ENCODE measurements around the gene PSG5. TPM values are rescaled to one million over a fixed set of nuclear protein-coding genes. Genes with fewer than 3 reads are reported as not detected.
"Not testable (repeated sequence)": the region's sequence is repeated elsewhere in the genome, so short reads cannot be mapped to it uniquely, and the experiment has no call there.

PSG5 gene
- total RNA-seq, 1 donor from 2014 or later: not detected

DNA sequence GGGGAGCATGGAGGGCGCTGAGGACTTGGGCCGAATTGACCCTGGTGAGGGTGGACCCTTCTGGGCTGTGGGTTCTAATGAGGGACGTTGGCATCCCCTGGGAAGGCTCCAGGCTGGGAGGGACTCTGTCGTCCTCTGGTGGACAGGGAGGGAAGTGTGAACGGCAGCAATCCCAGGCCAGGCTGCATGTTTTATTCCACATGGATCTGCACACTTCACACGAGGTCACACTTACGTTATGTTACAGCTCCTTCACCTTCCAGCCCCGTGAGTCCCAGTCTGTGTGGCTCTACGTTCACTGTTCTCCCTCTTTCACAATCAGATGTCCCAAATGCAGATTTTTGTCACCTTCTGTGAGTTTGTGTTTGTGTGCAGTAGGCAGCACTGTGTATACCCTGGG lies 1.8 kb upstream of the PSG5 start:
- H3K9me3 Mint-ChIP-seq; H3K4me1 Mint-ChIP-seq; DNase-seq; intact Hi-C loops (cut with micrococcal nuclease); POLR2A ChIA-PET; H3K27me3 Mint-ChIP-seq; CTCF ChIA-PET; ATAC-seq (ENCODE audit: low read depth); H3K27ac Mint-ChIP-seq; H3K36me3 Mint-ChIP-seq (ENCODE audit: low read depth); H3K4me3 Mint-ChIP-seq: not testable (repeated sequence)

DNA sequence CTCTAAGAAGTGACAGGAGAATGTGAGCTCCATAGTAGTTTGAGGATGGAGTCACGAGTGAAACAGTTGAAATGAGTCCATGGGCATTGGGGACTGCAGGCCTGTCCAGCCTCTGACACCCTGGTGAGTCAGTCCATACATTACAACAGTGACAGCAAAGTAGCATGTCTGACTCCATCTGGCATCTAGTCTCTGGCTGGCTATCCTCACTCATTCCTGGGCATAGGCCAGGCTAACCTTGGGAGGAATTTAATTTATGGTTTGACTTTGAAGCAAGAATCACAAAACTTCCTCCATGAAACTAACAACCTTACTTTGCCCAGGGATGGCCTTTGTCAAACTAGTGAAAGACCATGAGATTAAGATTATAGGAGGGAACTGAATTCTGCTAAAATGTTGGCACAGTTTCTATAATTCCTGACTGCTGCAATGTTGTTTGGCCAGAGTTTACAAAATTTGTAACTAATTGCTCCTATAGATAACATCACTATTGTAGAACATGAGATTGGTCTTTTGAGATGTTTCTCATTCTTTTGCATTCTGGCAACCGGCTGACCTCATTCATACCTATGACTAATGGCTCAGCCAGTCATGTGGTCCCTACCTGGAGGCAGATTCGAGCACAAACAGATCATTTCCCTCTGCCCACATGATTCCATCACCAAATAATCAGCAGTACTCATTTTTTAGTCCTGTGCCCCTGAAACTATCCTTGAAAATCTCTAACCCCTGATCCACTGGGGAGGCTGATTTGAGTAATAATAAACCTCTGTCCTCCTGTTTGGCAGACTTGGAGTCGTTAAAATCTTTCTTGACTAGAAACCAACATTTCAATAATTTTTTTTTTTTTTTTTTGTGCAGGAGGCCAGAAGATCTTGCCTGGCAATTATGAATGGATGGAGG lies 4.2 kb downstream of the PSG5 start:
- ATAC-seq (ENCODE audit: low read depth); DNase-seq; POLR2A ChIA-PET; H3K27me3 Mint-ChIP-seq; H3K27ac Mint-ChIP-seq; H3K4me3 Mint-ChIP-seq; intact Hi-C loops (cut with micrococcal nuclease); CTCF ChIA-PET; H3K36me3 Mint-ChIP-seq (ENCODE audit: low read depth); H3K4me1 Mint-ChIP-seq; H3K9me3 Mint-ChIP-seq: not testable (repeated sequence)

DNA sequence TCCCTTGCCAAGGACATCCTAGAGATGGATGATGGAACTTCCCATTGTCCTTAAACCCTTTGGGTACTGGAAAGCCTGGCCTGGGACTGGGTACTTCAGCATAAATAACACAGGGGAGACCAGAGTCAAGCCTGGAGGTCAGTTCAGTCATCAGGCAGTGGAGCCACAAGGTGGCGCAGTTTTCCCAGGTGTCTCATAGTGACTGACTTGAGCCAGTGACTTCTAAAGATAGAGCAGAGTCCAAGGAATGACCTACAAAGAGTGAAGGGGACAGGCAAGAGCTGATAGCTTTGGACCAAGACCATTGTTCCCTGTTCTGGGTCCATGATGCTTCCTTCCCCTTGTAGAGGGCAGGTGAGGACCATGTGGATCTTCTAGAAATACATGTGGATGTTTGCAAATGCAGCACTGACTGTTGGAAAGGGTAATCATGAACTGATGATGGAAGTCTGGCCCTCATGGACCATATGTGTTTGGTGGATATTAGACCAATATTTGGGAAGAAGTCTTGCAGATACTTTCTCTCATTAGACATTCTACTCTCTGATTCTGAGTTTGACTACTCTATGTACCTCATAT lies 6.7 kb downstream of the PSG5 start:
- H3K36me3 Mint-ChIP-seq (ENCODE audit: low read depth); H3K27me3 Mint-ChIP-seq; intact Hi-C loops (cut with micrococcal nuclease); H3K4me3 Mint-ChIP-seq; CTCF ChIA-PET; DNase-seq; H3K9me3 Mint-ChIP-seq; POLR2A ChIA-PET; H3K4me1 Mint-ChIP-seq; ATAC-seq (ENCODE audit: low read depth); H3K27ac Mint-ChIP-seq: not testable (repeated sequence)

DNA sequence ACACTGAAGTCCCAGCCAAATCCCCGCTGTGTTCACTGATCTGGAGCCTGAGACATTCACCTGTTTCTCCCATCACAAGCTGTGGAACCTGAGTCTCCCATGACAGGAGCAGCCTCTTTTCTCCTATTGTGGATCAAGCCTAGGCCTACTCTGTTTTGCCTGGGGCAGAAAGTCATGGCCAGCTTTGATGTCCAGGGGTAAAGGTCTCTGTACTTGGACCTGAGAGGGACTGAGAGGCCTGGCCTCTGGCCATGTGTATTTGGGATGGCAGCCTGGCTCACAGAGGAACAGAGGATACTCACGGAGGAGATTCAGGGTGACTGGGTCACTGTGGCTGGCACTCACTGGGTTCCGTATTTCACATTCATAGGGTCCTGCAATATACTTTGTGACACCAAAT lies 7.8 kb downstream of the PSG5 start:
- H3K4me3 Mint-ChIP-seq; intact Hi-C loops (cut with micrococcal nuclease); POLR2A ChIA-PET; DNase-seq; H3K36me3 Mint-ChIP-seq (ENCODE audit: low read depth); H3K27me3 Mint-ChIP-seq; H3K27ac Mint-ChIP-seq; H3K9me3 Mint-ChIP-seq; H3K4me1 Mint-ChIP-seq; CTCF ChIA-PET; ATAC-seq (ENCODE audit: low read depth): not testable (repeated sequence)

DNA sequence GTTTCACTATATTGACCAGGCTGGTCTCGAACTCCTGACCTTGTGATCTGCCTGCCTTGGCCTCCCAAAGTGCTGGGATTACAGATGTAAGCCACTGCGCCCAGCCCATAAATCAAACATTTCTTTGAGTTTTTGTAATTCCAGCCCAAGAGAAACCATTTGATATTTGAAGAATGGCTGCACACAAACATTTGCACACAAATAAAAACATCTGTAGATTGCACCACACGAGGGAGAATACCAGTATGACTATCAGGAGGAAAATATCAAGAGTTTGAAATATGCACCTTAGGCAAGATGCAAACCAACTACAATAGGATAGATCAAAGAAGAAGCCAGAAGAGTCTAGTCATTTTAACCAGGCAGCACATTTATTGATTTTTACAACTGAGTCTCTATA lies 20.4 kb downstream of the PSG5 start:
- CTCF ChIA-PET; H3K4me1 Mint-ChIP-seq; ATAC-seq (ENCODE audit: low read depth); DNase-seq; H3K4me3 Mint-ChIP-seq; H3K27ac Mint-ChIP-seq; POLR2A ChIA-PET; H3K36me3 Mint-ChIP-seq (ENCODE audit: low read depth); intact Hi-C loops (cut with micrococcal nuclease); H3K9me3 Mint-ChIP-seq: not testable (repeated sequence)
- H3K27me3 Mint-ChIP-seq: peaks cover 13% of the 10 kb centered on the region

DNA sequence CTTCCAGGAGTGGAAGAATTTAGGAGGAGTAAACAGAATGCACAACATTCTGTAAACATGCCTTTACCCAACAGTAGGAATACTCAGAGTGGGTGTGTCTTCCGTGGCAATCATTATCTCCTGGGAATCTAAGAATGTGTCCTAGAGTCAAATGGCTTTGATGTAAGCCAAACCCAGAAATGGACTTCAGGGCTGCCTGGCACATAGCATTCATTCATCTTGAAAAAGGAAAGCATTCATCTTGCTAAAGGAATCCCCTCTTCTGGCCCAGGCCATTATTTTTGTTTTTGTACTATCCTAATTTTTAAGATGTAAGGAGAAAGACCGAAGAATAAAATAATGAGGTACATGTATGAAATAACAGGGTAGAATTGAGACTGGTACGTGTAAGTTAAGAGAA lies 23.2 kb downstream of the PSG5 start:
- H3K4me3 Mint-ChIP-seq; POLR2A ChIA-PET; ATAC-seq (ENCODE audit: low read depth); H3K27ac Mint-ChIP-seq; DNase-seq; intact Hi-C loops (cut with micrococcal nuclease); CTCF ChIA-PET; H3K9me3 Mint-ChIP-seq; H3K4me1 Mint-ChIP-seq; H3K36me3 Mint-ChIP-seq (ENCODE audit: low read depth): not testable (repeated sequence)
- peaks cover 10% of the 10 kb centered on the region for H3K27me3 Mint-ChIP-seq

DNA sequence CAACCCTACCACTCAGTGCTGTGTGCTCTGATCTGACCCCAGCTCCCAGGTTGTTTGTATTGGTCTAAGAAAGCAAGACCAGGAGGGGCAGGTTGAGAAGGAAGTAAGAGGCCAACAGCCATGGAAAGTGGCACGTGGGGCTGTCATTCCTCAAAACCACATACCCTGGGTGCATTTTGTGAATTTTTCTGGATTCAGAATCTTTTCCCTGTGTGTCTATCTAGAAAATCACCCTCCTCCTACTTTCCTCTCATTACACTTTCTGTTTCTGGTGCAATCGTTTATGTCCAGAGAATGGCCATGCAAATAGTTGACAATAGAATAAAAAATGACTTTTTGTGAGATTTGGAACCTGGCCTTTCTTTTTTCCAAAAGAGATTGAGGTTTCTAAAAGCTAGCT lies 24.1 kb downstream of the PSG5 start:
- ATAC-seq (ENCODE audit: low read depth); POLR2A ChIA-PET: not testable (repeated sequence)
- peaks cover 10% of the 10 kb centered on the region for H3K27me3 Mint-ChIP-seq

DNA sequence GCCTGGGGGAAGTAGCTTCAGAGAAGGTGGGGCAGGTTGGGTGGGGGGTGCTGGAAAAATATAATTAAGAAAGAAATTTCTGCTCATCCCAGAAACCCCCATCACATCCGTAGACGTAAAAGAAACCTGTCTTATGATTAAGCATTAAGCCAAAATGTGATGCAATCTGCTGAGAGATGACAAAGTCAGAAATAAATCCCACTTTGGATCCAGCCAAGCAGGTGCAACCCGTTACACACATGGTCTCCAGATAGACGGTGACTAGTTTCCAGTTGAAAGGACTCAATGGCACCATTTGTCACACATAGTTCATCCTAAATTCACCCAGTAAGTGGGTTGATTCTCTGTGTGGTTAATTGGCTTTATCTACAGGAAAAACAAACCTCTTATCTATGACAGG lies 34.1 kb downstream of the PSG5 start:
- DNase-seq (no peak), ATAC-seq (ENCODE audit: low read depth) (no peak)
- no peaks in the 10 kb centered on the region for H3K36me3 Mint-ChIP-seq (ENCODE audit: low read depth)
- H3K4me3 Mint-ChIP-seq: no peak overlapping the region
- H3K27me3 Mint-ChIP-seq: no peaks in the 10 kb centered on the region
- H3K27ac Mint-ChIP-seq: no peak overlapping the region
- TF ChIP-seq, protein P1, sequence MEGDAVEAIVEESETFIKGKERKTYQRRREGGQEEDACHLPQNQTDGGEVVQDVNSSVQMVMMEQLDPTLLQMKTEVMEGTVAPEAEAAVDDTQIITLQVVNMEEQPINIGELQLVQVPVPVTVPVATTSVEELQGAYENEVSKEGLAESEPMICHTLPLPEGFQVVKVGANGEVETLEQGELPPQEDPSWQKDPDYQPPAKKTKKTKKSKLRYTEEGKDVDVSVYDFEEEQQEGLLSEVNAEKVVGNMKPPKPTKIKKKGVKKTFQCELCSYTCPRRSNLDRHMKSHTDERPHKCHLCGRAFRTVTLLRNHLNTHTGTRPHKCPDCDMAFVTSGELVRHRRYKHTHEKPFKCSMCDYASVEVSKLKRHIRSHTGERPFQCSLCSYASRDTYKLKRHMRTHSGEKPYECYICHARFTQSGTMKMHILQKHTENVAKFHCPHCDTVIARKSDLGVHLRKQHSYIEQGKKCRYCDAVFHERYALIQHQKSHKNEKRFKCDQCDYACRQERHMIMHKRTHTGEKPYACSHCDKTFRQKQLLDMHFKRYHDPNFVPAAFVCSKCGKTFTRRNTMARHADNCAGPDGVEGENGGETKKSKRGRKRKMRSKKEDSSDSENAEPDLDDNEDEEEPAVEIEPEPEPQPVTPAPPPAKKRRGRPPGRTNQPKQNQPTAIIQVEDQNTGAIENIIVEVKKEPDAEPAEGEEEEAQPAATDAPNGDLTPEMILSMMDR (IDR thresholded peaks at IDR 0.05): no peak
- ChIA-PET CTCF (no interaction called here), POLR2A (no interaction called here)
- intact Hi-C loops (cut with micrococcal nuclease): no loop called here
- no peaks in the 10 kb centered on the region for H3K4me1 Mint-ChIP-seq
- H3K9me3 Mint-ChIP-seq: peaks cover 12% of the 10 kb centered on the region

More for the DNA sequence above, 24.1 kb downstream of the PSG5 start:
- intact Hi-C loops (cut with micrococcal nuclease); H3K36me3 Mint-ChIP-seq (ENCODE audit: low read depth); H3K4me3 Mint-ChIP-seq; H3K9me3 Mint-ChIP-seq; CTCF ChIA-PET; H3K27ac Mint-ChIP-seq; H3K4me1 Mint-ChIP-seq; DNase-seq: not testable (repeated sequence)

DNA sequence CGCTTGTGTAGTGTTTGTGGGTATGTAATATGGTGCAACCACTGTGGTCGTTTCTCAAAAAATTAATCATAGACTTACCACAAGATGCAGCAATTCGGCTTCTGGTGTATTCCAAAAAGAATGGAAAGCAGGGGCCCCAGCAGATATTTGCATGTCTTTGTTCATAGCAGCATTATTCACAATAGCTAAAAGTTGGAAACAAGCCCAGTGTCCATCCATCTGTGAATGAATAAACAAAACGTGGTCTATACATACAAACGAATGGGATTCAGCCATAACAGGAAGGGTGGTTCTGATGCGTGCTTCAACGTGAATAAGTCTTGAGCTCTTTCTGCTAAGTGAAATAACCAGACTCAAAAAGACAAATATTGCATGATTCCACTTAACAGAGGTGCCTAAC lies 36.5 kb downstream of the PSG5 start:
- CTCF ChIA-PET; H3K4me1 Mint-ChIP-seq; ATAC-seq (ENCODE audit: low read depth); H3K4me3 Mint-ChIP-seq; H3K9me3 Mint-ChIP-seq; H3K27ac Mint-ChIP-seq; POLR2A ChIA-PET; intact Hi-C loops (cut with micrococcal nuclease); DNase-seq; H3K36me3 Mint-ChIP-seq (ENCODE audit: low read depth); H3K27me3 Mint-ChIP-seq: not testable (repeated sequence)

All from activated B cell treated with CpG ODN at 0.5 μM for 24 hours (primary cell).